MM.1S (cell line): Measurements from ENCODE around the gene PXYLP1.

Experiments used
- CTCF ChIP-seq: fragments of 300-600 bp; sonication (generic); IDR thresholded peaks from 2 replicates; pipeline ENCODE4 v1.5.1; 2016; ENCODE audit warnings: antibody characterized with exemption, low read length, mixed read lengths
- EZH2 ChIP-seq: fragments of 300-600 bp; sonication (generic); optimal IDR thresholded peaks from 2 replicates; pipeline ENCODE3; 2017; ENCODE audit warnings: low read depth, mild to moderate bottlenecking, antibody characterized with exemption, low read length, mixed read lengths

- TF ChIP-seq CTCF, result no peak
- TF ChIP-seq EZH2, result no peak
Observed at GRCh38 chr3:141306276-141306675, 74.7 kb downstream of the PXYLP1 start.
